DOHH2 (cell line): ENCODE results near the gene PLXNA2.

Experiments used
- EZH2phosphoT487 ChIP-seq: fragments of 200-600 bp; sonication (generic); IDR thresholded peaks from 2 replicates; pipeline ENCODE4 v1.6.1; 2017; ENCODE audit warnings: borderline replicate concordance, mild to moderate bottlenecking, antibody characterized with exemption, low read length, moderate library complexity, mixed read lengths
- TF ChIP-seq, protein P1 (sequence below): fragments of 200-600 bp; sonication (generic); IDR thresholded peaks from one replicate; pipeline ENCODE4 v1.5.1; 2014; ENCODE audit warnings: antibody characterized with exemption, mild to moderate bottlenecking, low read depth, low read length; ENCODE audit not compliant: poor library complexity, severe bottlenecking

DNA sequence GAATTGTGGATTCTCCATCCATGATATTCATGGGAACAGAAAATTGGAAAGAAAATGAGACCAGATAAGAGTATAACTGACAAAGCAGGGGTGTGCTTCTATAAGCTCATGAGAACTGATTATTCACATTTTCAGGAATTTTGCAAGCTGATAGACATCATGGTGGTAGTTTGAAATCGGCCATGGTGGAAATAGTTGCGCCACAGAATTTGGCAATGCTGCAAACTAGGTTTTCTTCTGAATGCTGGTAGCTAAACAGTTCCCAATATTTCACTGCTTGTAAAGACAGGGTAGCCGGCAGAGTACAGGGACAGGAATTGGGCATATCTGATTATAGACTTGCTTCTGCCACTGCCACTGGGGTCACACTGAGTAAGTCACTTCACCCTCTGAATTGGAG, 151.1 kb downstream of the PLXNA2 start:
- TF ChIP-seq, protein P1, sequence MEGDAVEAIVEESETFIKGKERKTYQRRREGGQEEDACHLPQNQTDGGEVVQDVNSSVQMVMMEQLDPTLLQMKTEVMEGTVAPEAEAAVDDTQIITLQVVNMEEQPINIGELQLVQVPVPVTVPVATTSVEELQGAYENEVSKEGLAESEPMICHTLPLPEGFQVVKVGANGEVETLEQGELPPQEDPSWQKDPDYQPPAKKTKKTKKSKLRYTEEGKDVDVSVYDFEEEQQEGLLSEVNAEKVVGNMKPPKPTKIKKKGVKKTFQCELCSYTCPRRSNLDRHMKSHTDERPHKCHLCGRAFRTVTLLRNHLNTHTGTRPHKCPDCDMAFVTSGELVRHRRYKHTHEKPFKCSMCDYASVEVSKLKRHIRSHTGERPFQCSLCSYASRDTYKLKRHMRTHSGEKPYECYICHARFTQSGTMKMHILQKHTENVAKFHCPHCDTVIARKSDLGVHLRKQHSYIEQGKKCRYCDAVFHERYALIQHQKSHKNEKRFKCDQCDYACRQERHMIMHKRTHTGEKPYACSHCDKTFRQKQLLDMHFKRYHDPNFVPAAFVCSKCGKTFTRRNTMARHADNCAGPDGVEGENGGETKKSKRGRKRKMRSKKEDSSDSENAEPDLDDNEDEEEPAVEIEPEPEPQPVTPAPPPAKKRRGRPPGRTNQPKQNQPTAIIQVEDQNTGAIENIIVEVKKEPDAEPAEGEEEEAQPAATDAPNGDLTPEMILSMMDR: no peak
- no peak for TF ChIP-seq EZH2phosphoT487
